ENCODE measurements around the gene DNAL1.

Gene DNAL1

GRCh38 chr14:73752297-73752992, 107.7 kb downstream of the DNAL1 start:
- ChIA-PET POLR2A (no interaction called here), CTCF (interaction anchor here (0.6 kb wide), 1 partner anchor 15 kb away, joined by 3 read pairs; no protein-coding TSS in a partner anchor)
- no peak for DNase-seq (ENCODE audit: extremely low spot score)
- TF ChIP-seq L3MBTL2 (conservative IDR thresholded peaks at IDR 0.05) (no peak), FOXM1 (IDR thresholded peaks at IDR 0.05; ENCODE audit: borderline replicate concordance) (no peak), SUZ12 (IDR thresholded peaks at IDR 0.05) (no peak), FOXA1 (IDR thresholded peaks at IDR 0.05) (no peak), BHLHE40 (IDR thresholded peaks at IDR 0.05; ENCODE audit: borderline replicate concordance) (no peak), ARNT (IDR thresholded peaks at IDR 0.05) (no peak), SP1 (IDR thresholded peaks at IDR 0.05) (no peak), TARDBP (IDR thresholded peaks at IDR 0.05) (no peak), ZNF384 (IDR thresholded peaks at IDR 0.05) (no peak), HDGF (IDR thresholded peaks at IDR 0.05; ENCODE audit: borderline replicate concordance) (no peak), FOXK2 (IDR thresholded peaks at IDR 0.05) (no peak), LEF1 (IDR thresholded peaks at IDR 0.05; ENCODE audit: borderline replicate concordance) (no peak), NFRKB (IDR thresholded peaks at IDR 0.05) (no peak), ELF4 (IDR thresholded peaks at IDR 0.05) (no peak)
